HG02943 (cell line): Measurements from ENCODE around the gene ZNF24.
A peak's percentile ranks its signal among the peaks of the same experiment; 100 is the strongest.

Source experiments
- ATAC-seq: cut with Tn5 transposase; IDR thresholded peaks from one replicate; pipeline ENCODE4 v1.9.1; 2021; ENCODE audit warnings: mild to moderate bottlenecking, low read depth, moderate library complexity; ENCODE audit not compliant: unreplicated experiment

Gene ZNF24

DNA sequence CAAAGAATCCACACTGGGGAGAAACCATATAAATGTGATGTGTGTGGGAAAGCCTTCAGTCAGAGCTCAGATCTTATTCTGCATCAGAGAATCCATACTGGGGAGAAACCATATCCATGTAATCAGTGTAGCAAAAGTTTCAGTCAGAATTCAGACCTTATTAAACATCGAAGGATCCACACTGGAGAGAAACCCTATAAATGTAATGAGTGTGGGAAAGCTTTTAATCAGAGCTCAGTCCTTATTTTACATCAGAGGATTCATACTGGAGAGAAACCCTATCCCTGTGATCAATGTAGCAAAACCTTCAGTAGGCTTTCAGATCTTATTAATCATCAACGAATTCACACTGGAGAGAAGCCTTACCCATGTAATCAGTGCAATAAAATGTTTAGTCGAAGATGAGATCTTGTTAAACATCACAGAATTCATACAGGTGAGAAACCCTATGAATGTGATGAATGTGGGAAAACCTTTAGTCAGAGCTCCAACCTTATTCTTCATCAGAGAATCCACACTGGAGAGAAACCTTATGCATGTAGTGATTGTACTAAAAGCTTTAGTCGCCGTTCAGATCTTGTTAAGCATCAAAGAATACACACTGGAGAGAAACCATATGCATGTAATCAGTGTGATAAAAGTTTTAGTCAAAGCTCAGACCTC, 37.5 kb downstream of the ZNF24 start:
- no peak for ATAC-seq

- no peak for ATAC-seq
Observed at GRCh38 chr18:35303610-35304009, 40.6 kb downstream of the ZNF24 start.

DNA sequence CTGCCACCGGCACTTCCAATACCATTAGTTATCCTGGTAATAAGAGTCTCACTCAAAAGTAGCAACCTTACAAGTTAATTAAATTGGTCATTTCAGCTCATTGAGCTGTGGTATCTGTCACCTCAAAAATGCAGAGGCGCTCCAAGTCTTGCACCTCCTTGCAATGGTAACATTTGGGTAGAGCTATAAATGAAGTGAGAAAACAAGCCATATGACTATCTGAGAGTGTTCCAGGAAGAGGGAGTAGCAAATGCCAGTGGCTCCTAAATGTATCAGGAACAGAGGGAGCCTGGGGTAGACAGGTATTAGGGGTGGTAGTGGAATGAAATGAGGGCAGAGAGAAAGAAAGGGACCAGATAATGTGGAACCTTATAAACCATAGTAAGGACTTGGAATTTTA, 48.2 kb downstream of the ZNF24 start:
- no peak for ATAC-seq

GRCh38 chr18:35291166-35291565, 53.1 kb downstream of the ZNF24 start:
- no peak for ATAC-seq

DNA sequence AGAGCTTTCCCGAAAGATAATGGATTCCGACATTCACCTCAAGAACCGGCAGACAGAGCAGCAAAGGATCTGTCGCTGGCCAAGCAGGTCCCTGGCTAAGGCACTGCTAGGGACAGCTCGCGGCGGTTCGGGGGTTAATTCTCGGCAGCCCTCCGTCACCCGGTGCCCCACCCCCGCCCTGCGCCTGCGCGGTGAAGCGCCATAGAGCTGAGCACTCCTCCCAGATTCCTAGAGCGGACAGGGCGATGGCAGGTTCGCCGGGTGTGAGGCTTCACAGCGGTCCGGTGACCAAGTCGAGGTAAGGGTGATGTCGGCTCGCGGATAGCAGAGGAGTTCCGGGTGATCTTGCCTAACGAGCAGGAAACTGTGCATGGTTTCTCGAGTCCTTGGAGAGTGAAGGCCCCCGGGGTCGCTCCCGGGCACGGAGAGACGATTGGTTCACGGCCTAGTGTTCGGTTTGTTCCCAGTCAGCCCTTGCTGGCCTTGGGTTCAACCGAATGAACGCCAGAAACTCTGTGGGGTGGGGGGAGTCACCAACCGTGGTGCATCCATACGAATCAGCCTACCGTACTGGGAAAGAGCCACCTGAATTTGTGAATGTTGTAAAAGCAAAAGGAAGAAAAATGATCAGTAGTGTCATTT, 54.0 kb downstream of the ZNF24 start, which contains the start of gene ZSCAN30:
Gene ZSCAN30 (minus strand): TSS at position 136 of the 642 bp plus-strand sequence. CDS start 25,877 bp downstream, outside the sequence.
- peak; percentile 94 for ATAC-seq

GRCh38 chr18:35289727-35290093, 54.5 kb downstream of the ZNF24 start:
- ATAC-seq, result peak; percentile 31

DNA sequence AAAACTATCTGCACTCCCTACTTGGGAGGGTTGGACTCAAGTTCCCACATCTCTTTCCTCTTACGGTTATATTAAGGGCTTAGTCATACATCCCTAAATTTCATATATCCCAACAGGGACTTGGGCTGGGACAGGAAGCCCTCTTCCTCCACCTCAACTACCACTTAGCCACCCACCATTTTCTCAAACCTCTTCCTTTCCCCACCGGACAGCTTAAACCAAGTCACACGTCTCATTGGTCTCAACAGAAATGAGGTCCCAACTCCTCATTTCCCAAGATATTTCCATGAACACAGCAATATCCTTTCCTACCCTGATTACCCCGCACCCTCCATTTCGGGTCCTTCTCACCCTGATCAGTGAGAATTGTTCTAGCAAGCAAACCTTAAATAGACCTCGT, 54.9 kb downstream of the ZNF24 start:
- ATAC-seq, result no peak

- ATAC-seq, result no peak
Observed at GRCh38 chr18:35284841-35285240, 59.4 kb downstream of the ZNF24 start.

- ATAC-seq, result no peak
Observed at GRCh38 chr18:35283923-35284794, 60.1 kb downstream of the ZNF24 start.

- no peak for ATAC-seq
Observed at GRCh38 chr18:35282353-35282752, 61.9 kb downstream of the ZNF24 start.
